ENCODE measurements around the gene FAF1. TPM values are rescaled to one million over a fixed set of nuclear protein-coding genes. Genes with fewer than 3 reads are reported as not detected.

Gene FAF1
- total RNA-seq, 4 donors from 2014 or later = 36.9 to 77.6 (median 48.3) TPM

DNA sequence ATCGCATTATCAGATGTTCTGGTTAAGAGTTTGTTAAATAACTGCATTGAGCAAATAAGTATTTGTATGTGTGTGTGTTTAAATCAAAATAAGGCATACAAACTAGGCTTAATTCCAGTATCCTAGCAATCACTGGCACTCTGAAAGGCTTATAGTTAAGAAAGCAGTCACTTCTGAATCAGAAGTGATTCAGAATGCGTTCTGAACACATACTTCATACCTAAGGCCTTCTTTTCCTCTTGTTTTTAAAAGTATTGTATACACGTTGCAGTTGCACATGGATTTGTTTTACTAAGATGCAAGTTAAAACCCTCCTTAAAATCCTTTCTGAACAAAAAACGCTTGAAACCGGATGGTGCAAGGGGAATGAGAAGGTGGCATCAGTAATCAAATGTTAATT is 298.4 kb downstream of the FAF1 start:
- Histone ChIP-seq H3K36me3 (no peaks in the 10 kb centered on the region), H3K4me3 (no peak overlapping the region), H3K4me1 (no peaks in the 10 kb centered on the region), H3K9me3 (no peaks in the 10 kb centered on the region), H3K27me3 (no peaks in the 10 kb centered on the region), H3K27ac (no peak overlapping the region)
- no peak for DNase-seq
- TF ChIP-seq, protein P1, sequence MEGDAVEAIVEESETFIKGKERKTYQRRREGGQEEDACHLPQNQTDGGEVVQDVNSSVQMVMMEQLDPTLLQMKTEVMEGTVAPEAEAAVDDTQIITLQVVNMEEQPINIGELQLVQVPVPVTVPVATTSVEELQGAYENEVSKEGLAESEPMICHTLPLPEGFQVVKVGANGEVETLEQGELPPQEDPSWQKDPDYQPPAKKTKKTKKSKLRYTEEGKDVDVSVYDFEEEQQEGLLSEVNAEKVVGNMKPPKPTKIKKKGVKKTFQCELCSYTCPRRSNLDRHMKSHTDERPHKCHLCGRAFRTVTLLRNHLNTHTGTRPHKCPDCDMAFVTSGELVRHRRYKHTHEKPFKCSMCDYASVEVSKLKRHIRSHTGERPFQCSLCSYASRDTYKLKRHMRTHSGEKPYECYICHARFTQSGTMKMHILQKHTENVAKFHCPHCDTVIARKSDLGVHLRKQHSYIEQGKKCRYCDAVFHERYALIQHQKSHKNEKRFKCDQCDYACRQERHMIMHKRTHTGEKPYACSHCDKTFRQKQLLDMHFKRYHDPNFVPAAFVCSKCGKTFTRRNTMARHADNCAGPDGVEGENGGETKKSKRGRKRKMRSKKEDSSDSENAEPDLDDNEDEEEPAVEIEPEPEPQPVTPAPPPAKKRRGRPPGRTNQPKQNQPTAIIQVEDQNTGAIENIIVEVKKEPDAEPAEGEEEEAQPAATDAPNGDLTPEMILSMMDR (IDR thresholded peaks at IDR 0.05) = no peak
- TF ChIP-seq POLR2A (IDR thresholded peaks at IDR 0.05) = no peak

DNA sequence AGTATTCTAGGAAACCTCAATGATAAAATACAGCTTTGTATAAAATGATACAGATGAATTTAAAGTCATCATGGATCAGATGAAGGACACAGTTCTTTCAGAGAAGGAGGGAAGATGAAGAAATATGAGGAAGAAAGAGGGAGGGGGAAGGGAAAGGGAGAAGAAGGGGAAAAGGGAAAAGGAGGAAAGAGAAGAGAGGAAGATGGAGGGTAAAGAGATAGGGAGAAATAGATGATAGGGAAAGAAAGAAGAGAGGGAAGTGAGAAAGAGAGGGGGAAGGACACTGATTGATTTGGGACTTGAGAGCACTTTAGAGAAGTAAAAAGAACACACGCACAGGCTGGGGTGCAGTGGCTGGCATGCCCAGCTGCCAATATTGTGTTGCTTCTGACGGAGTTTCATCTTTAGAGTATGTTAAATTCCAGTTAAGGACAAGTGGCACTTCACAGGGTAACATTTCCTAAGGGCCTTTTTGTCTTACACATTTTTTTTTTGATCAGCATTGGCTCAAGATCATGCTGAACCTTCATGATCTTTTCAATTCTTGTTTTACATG is 300.9 kb downstream of the FAF1 start:
- no peaks in the 10 kb centered on the region for H3K36me3 ChIP-seq
- no peaks in the 10 kb centered on the region for H3K9me3 ChIP-seq
- H3K27me3 ChIP-seq = no peaks in the 10 kb centered on the region
- TF ChIP-seq POLR2A (IDR thresholded peaks at IDR 0.05) = no peak
- TF ChIP-seq, protein P1 (IDR thresholded peaks at IDR 0.05) = no peak
- no peak overlapping the region for H3K4me3 ChIP-seq
- DNase-seq = no peak
- no peak overlapping the region for H3K27ac ChIP-seq
- H3K4me1 ChIP-seq = no peaks in the 10 kb centered on the region

DNA sequence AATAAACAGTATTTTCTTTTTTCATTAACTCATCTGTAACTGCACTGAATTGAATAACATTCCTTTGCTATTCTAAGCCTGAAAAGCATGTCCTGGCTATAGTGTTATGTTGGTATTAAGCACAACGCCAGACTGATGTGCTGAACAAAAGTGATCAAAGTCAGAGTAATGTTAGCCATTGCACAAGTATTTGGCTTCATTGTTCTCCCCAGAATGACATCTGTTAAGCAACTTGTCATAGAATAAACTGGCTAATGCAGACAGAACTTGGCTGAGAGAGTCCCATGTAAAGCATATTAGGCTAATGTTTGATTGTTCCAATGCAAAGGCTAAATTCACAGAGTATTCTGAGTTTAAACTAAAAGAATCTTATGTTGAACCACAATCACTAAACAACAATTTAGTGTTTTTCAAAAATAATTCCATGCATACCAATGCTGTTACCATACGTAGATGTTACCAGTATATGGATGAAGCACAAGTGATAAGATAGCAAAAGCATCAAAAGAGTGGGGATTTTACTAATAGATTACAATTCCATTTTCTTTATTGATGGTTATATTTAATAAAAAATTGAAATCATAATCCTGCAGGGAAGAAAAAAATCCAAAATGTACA is 301.5 kb downstream of the FAF1 start:
- Histone ChIP-seq H3K4me3 (no peak overlapping the region), H3K27me3 (no peaks in the 10 kb centered on the region), H3K27ac (no peak overlapping the region), H3K36me3 (no peaks in the 10 kb centered on the region), H3K9me3 (no peaks in the 10 kb centered on the region), H3K4me1 (no peaks in the 10 kb centered on the region)
- DNase-seq = no peak
- TF ChIP-seq POLR2A (IDR thresholded peaks at IDR 0.05) = no peak
- TF ChIP-seq, protein P1 (IDR thresholded peaks at IDR 0.05) = no peak

DNA sequence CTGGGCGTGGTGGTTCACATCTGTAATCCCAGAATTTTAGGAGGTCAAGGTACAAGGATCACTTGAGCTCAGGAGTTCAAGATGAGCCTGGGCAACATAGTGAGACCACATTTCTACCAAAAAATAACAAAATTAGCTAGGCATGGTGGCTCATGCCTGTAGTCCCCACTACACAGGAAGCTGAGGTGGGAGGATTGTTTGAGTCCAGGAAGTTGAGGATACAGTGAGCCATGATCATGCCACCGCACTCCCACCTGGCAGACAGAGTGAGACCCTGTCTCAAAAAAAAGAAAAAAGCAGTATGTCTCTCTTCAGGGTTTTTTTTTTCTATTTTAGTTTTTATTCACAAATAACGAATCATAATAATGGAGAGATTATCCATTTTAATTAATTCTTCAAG is 303.1 kb downstream of the FAF1 start:
- H3K27ac ChIP-seq = no peak overlapping the region
- no peak overlapping the region for H3K4me3 ChIP-seq
- H3K36me3 ChIP-seq = no peaks in the 10 kb centered on the region
- TF ChIP-seq POLR2A (IDR thresholded peaks at IDR 0.05) = no peak
- TF ChIP-seq, protein P1 (IDR thresholded peaks at IDR 0.05) = no peak
- no peak for DNase-seq
- no peaks in the 10 kb centered on the region for H3K9me3 ChIP-seq
- H3K27me3 ChIP-seq = no peaks in the 10 kb centered on the region
- H3K4me1 ChIP-seq = no peaks in the 10 kb centered on the region

DNA sequence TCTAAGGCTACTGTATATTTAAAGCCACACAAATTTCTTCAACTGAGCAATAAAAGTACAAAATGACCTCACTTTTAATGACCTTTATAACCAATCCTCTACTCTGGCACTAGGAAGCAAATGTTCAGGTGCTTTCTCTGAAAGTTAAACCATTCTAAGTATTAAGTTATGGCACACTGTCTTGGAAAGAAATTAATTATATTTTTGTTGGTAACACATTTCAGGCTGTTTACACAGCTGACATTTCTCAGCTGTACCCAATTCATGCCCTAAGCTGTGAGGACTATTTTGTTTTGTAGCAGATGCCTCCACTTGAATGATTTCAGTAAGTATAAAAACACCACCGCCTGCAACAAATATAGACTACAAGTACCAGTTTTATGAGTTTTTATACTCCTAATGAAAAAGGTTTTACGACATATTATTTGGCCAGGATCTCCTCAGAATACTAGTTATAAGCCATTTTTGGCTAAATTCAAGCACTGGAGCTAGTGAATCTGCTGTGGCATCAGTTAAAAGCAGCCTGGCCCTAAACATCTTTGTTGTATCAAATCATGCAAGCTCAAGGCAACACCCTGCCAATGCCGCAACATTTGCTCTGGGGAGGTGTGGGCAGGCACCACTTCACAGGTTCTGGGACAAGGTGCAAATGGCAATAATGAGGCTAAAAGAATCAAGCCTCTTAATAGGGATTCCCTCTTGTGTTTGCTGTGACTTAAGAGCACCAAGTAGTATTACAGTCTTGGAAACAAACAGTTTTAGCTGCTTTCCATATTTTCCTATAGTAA is 308.4 kb downstream of the FAF1 start:
- Histone ChIP-seq H3K27me3 (no peaks in the 10 kb centered on the region), H3K9me3 (no peaks in the 10 kb centered on the region), H3K27ac (no peak overlapping the region), H3K36me3 (no peaks in the 10 kb centered on the region), H3K4me3 (no peak overlapping the region), H3K4me1 (no peaks in the 10 kb centered on the region)
- TF ChIP-seq, protein P1 (IDR thresholded peaks at IDR 0.05) = no peak
- no peak for TF ChIP-seq POLR2A (IDR thresholded peaks at IDR 0.05)
- no peak for DNase-seq
